HepG2 (cell line): ENCODE results near the gene PLEKHG4B. TPM values are rescaled to one million over a fixed set of nuclear protein-coding genes. Genes with fewer than 3 reads are reported as not detected.

Source experiments
- ATAC-seq: fragments of 200-7000 bp; cut with Tn5 transposase; 3 replicates; pipeline ENCODE4 v1.9.1; 2020; ENCODE audit warnings: mild to moderate bottlenecking, moderate library complexity
- BruUV-seq: library from RNA; stranded (reverse); fragments of 400-500 nt; replicated peaks from 2 replicates; lab custom pipeline; 2021; lab: Mats Ljungman, UMichigan
- CTCF ChIA-PET: fragments of 300-600 bp; formaldehyde crosslinking; extraction: SDS; loops from one replicate; lab custom pipeline; 2021; ENCODE audit warnings: low total read pairs, inconsistent platforms, low intra/inter-chr PET ratio; lab: Yijun Ruan, JAX
- POLR2A ChIA-PET: fragments of 350-600 bp; sonication (Branson Sonifier 250); formaldehyde crosslinking; loops from one replicate; lab custom pipeline; 2020; ENCODE audit warnings: antibody characterized with exemption, inconsistent platforms; lab: Yijun Ruan, JAX
- DNase-seq: peaks from one replicate; pipeline ENCODE4 v3.0.0-alpha.2; 2015; ENCODE audit warnings: low spot score
- FAIRE-seq: peaks from 3 replicates; lab custom pipeline; 2011; peaks lifted over from hg19 to GRCh38; lab: Jason Lieb, UNC
- H2AFZ ChIP-seq: one replicate; pipeline ENCODE4 v1.6.1; 2011; ENCODE audit warnings: low read length, inconsistent platforms
- H3K27ac ChIP-seq: fragments of 300-600 bp; 3 replicates; pipeline ENCODE4 v1.8.0; 2011; ENCODE audit warnings: mixed run types, mild to moderate bottlenecking, mixed read lengths, low read length, inconsistent platforms; ENCODE audit not compliant: insufficient read depth; ENCODE audit errors: extremely low read length
- H3K27me3 ChIP-seq, 2 experiments: fragments of 200-600 bp in 1 of 2; 2 replicates in 1 of 2; 3 replicates in 1 of 2; pipeline versions ENCODE4 v1.6.0 to v1.8.0; 2011; ENCODE audit warnings: low read length in 2 of 2, mild to moderate bottlenecking in 2 of 2, moderate library complexity in 2 of 2, inconsistent platforms in 1 of 2; ENCODE audit not compliant: insufficient read depth in 2 of 2, control insufficient read depth in 1 of 2
- H3K36me3 ChIP-seq, 2 experiments: fragments of 200-600 bp in 1 of 2; replicated peaks in 1 of 2; 2 replicates in 1 of 2; 3 replicates in 1 of 2; pipeline versions ENCODE4 v1.5.1 to v1.8.0; 2011; ENCODE audit warnings: low read length in 2 of 2, inconsistent platforms in 1 of 2; ENCODE audit not compliant: insufficient read depth in 2 of 2, control insufficient read depth in 1 of 2
- H3K4me1 ChIP-seq: 2 replicates; pipeline ENCODE4 v1.5.1; 2012; ENCODE audit warnings: low read length, inconsistent platforms; ENCODE audit not compliant: insufficient read depth
- H3K4me2 ChIP-seq: 2 replicates; pipeline ENCODE4 v1.6.0; 2011; ENCODE audit warnings: low read depth, low read length, inconsistent platforms
- H3K4me3 ChIP-seq, 3 experiments: fragments of 200-600 bp in 1 of 3; sonication (generic), shearing (Covaris generic) in 1 of 3; replicated peaks in 1 of 3; 2 replicates each; pipeline ENCODE4 v1.5.1; 2011 to 2016; ENCODE audit warnings: low read length in 3 of 3, inconsistent platforms in 2 of 3, low read depth in 2 of 3, mild to moderate bottlenecking in 2 of 3, control low read depth in 1 of 3, mixed read lengths in 1 of 3; ENCODE audit not compliant: insufficient read depth in 1 of 3
- H3K79me2 ChIP-seq: one replicate; pipeline ENCODE4 v1.6.1; 2011; ENCODE audit warnings: low read length, inconsistent platforms; ENCODE audit not compliant: insufficient read depth
- H3K9ac ChIP-seq: 2 replicates; pipeline ENCODE4 v1.6.0; 2011; ENCODE audit warnings: mild to moderate bottlenecking, low read depth, low read length, inconsistent platforms; ENCODE audit not compliant: insufficient read depth
- H3K9me3 ChIP-seq: 2 replicates; pipeline ENCODE4 v1.5.1; 2012; ENCODE audit warnings: mild to moderate bottlenecking, low read length
- H4K20me1 ChIP-seq: 2 replicates; pipeline ENCODE4 v1.6.0; 2011; ENCODE audit warnings: inconsistent platforms, mild to moderate bottlenecking, low read length, moderate library complexity; ENCODE audit not compliant: insufficient read depth
- ATF4 ChIP-seq, 2 experiments: fragments of 450-650 bp in 1 of 2; sonication (generic) in 1 of 2; formaldehyde crosslinking; IDR thresholded peaks; 2 replicates each; pipeline versions ENCODE4 v1.5.0 to v1.8.0; 2020 to 2022; ENCODE audit warnings: mild to moderate bottlenecking in 1 of 2, missing genetic modification reagents in 1 of 2
- BATF2 ChIP-seq: sonication (generic); formaldehyde crosslinking; IDR thresholded peaks from 2 replicates; pipeline ENCODE4 v1.8.0; 2022; ENCODE audit warnings: mild to moderate bottlenecking, missing genetic modification reagents, moderate library complexity
- CTCF ChIP-seq: sonication (generic); formaldehyde crosslinking; IDR thresholded peaks from 2 replicates; pipeline ENCODE4 v1.5.0; 2020; ENCODE audit warnings: mild to moderate bottlenecking, missing genetic modification reagents, moderate library complexity
- HMGXB3 ChIP-seq: sonication (generic); formaldehyde crosslinking; IDR thresholded peaks from 2 replicates; pipeline ENCODE4 v1.4.0; 2020; ENCODE audit warnings: missing genetic modification reagents, borderline replicate concordance
- HOXA3 ChIP-seq: sonication (generic); formaldehyde crosslinking; IDR thresholded peaks from 2 replicates; pipeline ENCODE4 v1.5.0; 2020; ENCODE audit warnings: missing genetic modification reagents
- SIX4 ChIP-seq: sonication (generic); formaldehyde crosslinking; IDR thresholded peaks from 2 replicates; pipeline ENCODE4 v1.4.0; 2020; ENCODE audit warnings: missing genetic modification reagents
- SSRP1 ChIP-seq: IDR thresholded peaks from 2 replicates; pipeline ENCODE4 v1.6.1; 2016; ENCODE audit warnings: control low read depth
- TMF1 ChIP-seq: sonication (generic); formaldehyde crosslinking; IDR thresholded peaks from 2 replicates; pipeline ENCODE4 v1.8.1; 2022; ENCODE audit warnings: low read depth, missing genetic modification reagents
- ZNF225 ChIP-seq: sonication (generic); formaldehyde crosslinking; IDR thresholded peaks from 2 replicates; pipeline ENCODE4 v1.4.0; 2020; ENCODE audit warnings: mild to moderate bottlenecking, missing genetic modification reagents
- ZNF543 ChIP-seq: sonication (generic); formaldehyde crosslinking; IDR thresholded peaks from 2 replicates; pipeline ENCODE4 v1.4.0; 2020; ENCODE audit warnings: mild to moderate bottlenecking, missing genetic modification reagents
- ZNF746 ChIP-seq: sonication (generic); formaldehyde crosslinking; IDR thresholded peaks from 2 replicates; pipeline ENCODE4 v1.8.0; 2022; ENCODE audit warnings: mild to moderate bottlenecking, missing genetic modification reagents
- ZNF75D ChIP-seq: sonication (generic); formaldehyde crosslinking; IDR thresholded peaks from 2 replicates; pipeline ENCODE4 v1.8.1; 2023; ENCODE audit warnings: missing genetic modification reagents, mild to moderate bottlenecking, borderline replicate concordance
- ZSCAN30 ChIP-seq: sonication (generic); formaldehyde crosslinking; IDR thresholded peaks from 2 replicates; pipeline ENCODE4 v1.5.0; 2020; ENCODE audit warnings: mild to moderate bottlenecking, missing genetic modification reagents
- WGBS: methylation state at CpG from one replicate; pipeline ENCODE4 v1.1.6; 2017; ENCODE audit warnings: low lambda C conversion rate; 5-methylcytosine and 5-hydroxymethylcytosine counted together
- in situ Hi-C: cut with HindIII; loops from 2 replicates; pipeline ENCODE4 v1.10.0; 2017; ENCODE audit warnings: low pct_unique_long_range_greater_than_20kb; ENCODE audit not compliant: extremely low pct_ligation_motif_present
- intact Hi-C: fragments of 100-400 bp; cut with micrococcal nuclease; formaldehyde crosslinking; loops from one replicate; pipeline ENCODE4 v1.10.0; 2022; ENCODE audit not compliant: unreplicated experiment
- polyA plus RNA-seq, 8 experiments: library from polyadenylated mRNA; depleted of rRNA in 3 of 8; stranded (reverse) in 7 of 8; unstranded in 1 of 8; fragments of >200 nt; fragmentation: Illumina TruSeq in 4 of 8; extraction: Trizol in 4 of 8; gene quantifications; 2 replicates each; pipeline versions ENCODE4 v1.2.1 to v1.2.3, GENCODE V29; 2011 to 2016; ENCODE audit warnings: low read depth in 4 of 8, missing spikeins in 1 of 8, mixed read lengths in 1 of 8; ENCODE audit not compliant: insufficient read depth in 1 of 8
- total RNA-seq, 5 experiments: library from RNA; depleted of rRNA; stranded (reverse); fragments of >200 nt; fragmentation: Illumina TruSeq; extraction: Trizol; gene quantifications; 2 replicates each; pipeline ENCODE4 v1.2.3, GENCODE V29; 2016; ENCODE audit warnings: low read depth in 1 of 5

Gene PLEKHG4B
- total and polyA plus RNA-seq, 2 of the 13 experiments (the other 11 are each of a cell fraction or from before 2014, with no cell fraction given) = 0.09 TPM; not detected in 1

GRCh38 chr5:54175-54730 is 37.7 kb upstream of the PLEKHG4B start (continued):
- no peak for TF ChIP-seq HMGXB3 (CRISPR knock-in tag)

- FAIRE-seq = no peak
- TF ChIP-seq ZNF225 (CRISPR knock-in tag) = no peak
- no peak for TF ChIP-seq BATF2 (CRISPR knock-in tag)
- TF ChIP-seq ATF4 (CRISPR knock-in tag; IDR thresholded peaks at IDR 0.05) = no peak
- no peak for TF ChIP-seq ZSCAN30
- TF ChIP-seq CTCF (CRISPR knock-in tag) = no peak
- TF ChIP-seq ZNF543 (CRISPR knock-in tag) = no peak
- no peak for TF ChIP-seq ZNF75D
- no peak for TF ChIP-seq TMF1 (CRISPR knock-in tag)
- TF ChIP-seq HOXA3 (CRISPR knock-in tag) = no peak
- TF ChIP-seq ZNF746 (CRISPR knock-in tag) = no peak
- no peak for TF ChIP-seq SIX4 (CRISPR knock-in tag)
- TF ChIP-seq SSRP1 = no peak
Observed at GRCh38 chr5:54876-55569, 36.9 kb upstream of the PLEKHG4B start.

More at GRCh38 chr5:54876-55569, 36.9 kb upstream of the PLEKHG4B start:
- Histone ChIP-seq H2AFZ (no peak overlapping the region), H4K20me1 (no peaks in the 10 kb centered on the region), H3K27ac (no peak overlapping the region), H3K9me3 (no peaks in the 10 kb centered on the region), H3K36me3 (no peaks in the 10 kb centered on the region), H3K4me2 (no peak overlapping the region), H3K9ac (no peak overlapping the region), H3K79me2 (no peaks in the 10 kb centered on the region), H3K4me3 (no peak overlapping the region), H3K4me1 (no peaks in the 10 kb centered on the region), H3K27me3 (peaks cover 1 to 17% of the 10 kb centered on the region in 2 experiments; a peak in 3 of 5 replicates)
- CTCF ChIA-PET = no interaction called here
- DNase-seq = no peak
- intact Hi-C loops = no loop called here
- no peak for ATAC-seq
- 67% methylated on average over 28 of the region's 28 CpGs for WGBS
- in situ Hi-C loops = no loop called here
- BruUV-seq = no TSS peak
- POLR2A ChIA-PET = no interaction called here
